ENCODE measurements around the gene ZNF554. TPM values are rescaled to one million over a fixed set of nuclear protein-coding genes. Genes with fewer than 3 reads are reported as not detected.

Gene ZNF554
- polyA plus RNA-seq, 1 of the 3 experiments (the other 2 are of a cell fraction): 1.7 TPM

DNA sequence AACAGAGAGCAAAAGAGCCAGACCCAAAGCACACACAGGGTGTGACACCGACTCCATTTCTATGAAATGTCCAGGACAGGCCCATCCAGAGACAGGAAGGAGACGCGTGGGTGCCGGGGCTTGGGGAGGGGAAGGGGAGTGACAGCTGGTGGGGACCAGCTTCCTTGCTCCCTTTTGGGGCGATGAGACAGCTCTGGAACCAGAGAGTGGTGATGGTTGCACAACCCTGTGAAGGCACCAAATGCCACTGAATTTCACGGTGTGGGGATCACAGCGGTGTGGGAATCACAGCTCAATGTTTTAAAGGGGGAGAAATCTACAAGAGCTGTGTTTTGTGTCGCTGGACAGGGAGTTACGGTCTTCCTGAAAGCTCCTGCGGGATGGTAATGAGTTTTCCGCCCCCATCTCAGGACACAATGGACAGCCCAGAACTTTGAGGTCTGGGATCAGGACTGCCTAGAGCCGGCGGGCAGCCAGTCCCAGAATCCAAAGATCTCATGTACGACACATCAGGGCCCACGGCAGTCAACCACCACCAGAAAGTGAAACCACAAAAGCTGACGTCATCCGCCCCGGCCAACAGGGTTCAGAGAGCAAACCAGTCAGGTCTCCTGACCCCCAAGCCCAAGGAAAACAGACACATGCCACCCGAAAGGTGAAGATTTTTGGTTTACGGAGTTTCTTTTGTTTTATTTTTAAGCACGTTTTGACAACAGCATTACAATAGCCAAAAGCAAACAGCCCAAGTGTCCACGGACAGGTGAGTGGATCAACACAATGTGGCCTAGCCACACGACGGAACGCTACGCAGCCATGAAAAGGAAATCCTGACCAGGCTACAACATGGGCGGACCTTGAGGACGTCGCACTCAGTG is 43.9 kb upstream of the ZNF554 start:
- CTCF ChIA-PET: interaction anchor here (1.3 kb wide), 1 partner anchor 127 kb away, joined by 3 read pairs; no protein-coding TSS in a partner anchor
- Histone ChIP-seq H3K4me2 (no peak overlapping the region), H3K9me2 (no peaks in the 10 kb centered on the region), H3K27me3 (ENCODE audit: insufficient read depth) (no peaks in the 10 kb centered on the region), H4K20me1 (ENCODE audit: insufficient read depth) (peaks cover 83% of the 10 kb centered on the region), H3K27ac (ENCODE audit: low read depth in 2 of 2, low read length in 1 of 2) (no peak overlapping the region), H3K9ac (no peak overlapping the region), H3K4me3 (ENCODE audit: low read depth in 2 of 2, low read length in 1 of 2) (no peak overlapping the region), H3K9me3 (no peaks in the 10 kb centered on the region), H3K79me2 (ENCODE audit: insufficient read depth) (peaks cover 87% of the 10 kb centered on the region), H3K36me3 (replicated peaks in 1 of 2; ENCODE audit: control insufficient read depth in 1 of 2, insufficient read depth in 2 of 2, low read length in 1 of 2) (peaks cover 0 to 2% of the 10 kb centered on the region in 2 experiments), H2AFZ (ENCODE audit: low read depth) (no peak overlapping the region), H3F3A (replicated peaks; ENCODE audit: insufficient read depth) (no peaks in the 10 kb centered on the region), H3K4me1 (ENCODE audit: control insufficient read depth in 1 of 2, insufficient read depth in 2 of 2, low read depth in 1 of 2, low read length in 1 of 2) (no peaks in the 10 kb centered on the region; a peak in 1 of 4 replicates)
- no peak for TF ChIP-seq TAF1 (IDR thresholded peaks at IDR 0.05; ENCODE audit: borderline replicate concordance, low read depth, low read length)
- TF ChIP-seq, protein P1, sequence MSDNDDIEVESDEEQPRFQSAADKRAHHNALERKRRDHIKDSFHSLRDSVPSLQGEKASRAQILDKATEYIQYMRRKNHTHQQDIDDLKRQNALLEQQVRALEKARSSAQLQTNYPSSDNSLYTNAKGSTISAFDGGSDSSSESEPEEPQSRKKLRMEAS (IDR thresholded peaks at IDR 0.05; ENCODE audit: low read depth): no peak
- TF ChIP-seq, protein P2, sequence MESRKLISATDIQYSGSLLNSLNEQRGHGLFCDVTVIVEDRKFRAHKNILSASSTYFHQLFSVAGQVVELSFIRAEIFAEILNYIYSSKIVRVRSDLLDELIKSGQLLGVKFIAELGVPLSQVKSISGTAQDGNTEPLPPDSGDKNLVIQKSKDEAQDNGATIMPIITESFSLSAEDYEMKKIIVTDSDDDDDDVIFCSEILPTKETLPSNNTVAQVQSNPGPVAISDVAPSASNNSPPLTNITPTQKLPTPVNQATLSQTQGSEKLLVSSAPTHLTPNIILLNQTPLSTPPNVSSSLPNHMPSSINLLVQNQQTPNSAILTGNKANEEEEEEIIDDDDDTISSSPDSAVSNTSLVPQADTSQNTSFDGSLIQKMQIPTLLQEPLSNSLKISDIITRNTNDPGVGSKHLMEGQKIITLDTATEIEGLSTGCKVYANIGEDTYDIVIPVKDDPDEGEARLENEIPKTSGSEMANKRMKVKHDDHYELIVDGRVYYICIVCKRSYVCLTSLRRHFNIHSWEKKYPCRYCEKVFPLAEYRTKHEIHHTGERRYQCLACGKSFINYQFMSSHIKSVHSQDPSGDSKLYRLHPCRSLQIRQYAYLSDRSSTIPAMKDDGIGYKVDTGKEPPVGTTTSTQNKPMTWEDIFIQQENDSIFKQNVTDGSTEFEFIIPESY (IDR thresholded peaks at IDR 0.05; ENCODE audit: borderline replicate concordance, low read depth): no peak
- TF ChIP-seq, protein P3, sequence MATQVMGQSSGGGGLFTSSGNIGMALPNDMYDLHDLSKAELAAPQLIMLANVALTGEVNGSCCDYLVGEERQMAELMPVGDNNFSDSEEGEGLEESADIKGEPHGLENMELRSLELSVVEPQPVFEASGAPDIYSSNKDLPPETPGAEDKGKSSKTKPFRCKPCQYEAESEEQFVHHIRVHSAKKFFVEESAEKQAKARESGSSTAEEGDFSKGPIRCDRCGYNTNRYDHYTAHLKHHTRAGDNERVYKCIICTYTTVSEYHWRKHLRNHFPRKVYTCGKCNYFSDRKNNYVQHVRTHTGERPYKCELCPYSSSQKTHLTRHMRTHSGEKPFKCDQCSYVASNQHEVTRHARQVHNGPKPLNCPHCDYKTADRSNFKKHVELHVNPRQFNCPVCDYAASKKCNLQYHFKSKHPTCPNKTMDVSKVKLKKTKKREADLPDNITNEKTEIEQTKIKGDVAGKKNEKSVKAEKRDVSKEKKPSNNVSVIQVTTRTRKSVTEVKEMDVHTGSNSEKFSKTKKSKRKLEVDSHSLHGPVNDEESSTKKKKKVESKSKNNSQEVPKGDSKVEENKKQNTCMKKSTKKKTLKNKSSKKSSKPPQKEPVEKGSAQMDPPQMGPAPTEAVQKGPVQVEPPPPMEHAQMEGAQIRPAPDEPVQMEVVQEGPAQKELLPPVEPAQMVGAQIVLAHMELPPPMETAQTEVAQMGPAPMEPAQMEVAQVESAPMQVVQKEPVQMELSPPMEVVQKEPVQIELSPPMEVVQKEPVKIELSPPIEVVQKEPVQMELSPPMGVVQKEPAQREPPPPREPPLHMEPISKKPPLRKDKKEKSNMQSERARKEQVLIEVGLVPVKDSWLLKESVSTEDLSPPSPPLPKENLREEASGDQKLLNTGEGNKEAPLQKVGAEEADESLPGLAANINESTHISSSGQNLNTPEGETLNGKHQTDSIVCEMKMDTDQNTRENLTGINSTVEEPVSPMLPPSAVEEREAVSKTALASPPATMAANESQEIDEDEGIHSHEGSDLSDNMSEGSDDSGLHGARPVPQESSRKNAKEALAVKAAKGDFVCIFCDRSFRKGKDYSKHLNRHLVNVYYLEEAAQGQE (IDR thresholded peaks at IDR 0.05; ENCODE audit: low read depth, low read length): no peak
- TF ChIP-seq GABPA (IDR thresholded peaks at IDR 0.05; ENCODE audit: low read depth): no peak
- TF ChIP-seq TCF12 (IDR thresholded peaks at IDR 0.05): no peak
- TF ChIP-seq, protein P4, sequence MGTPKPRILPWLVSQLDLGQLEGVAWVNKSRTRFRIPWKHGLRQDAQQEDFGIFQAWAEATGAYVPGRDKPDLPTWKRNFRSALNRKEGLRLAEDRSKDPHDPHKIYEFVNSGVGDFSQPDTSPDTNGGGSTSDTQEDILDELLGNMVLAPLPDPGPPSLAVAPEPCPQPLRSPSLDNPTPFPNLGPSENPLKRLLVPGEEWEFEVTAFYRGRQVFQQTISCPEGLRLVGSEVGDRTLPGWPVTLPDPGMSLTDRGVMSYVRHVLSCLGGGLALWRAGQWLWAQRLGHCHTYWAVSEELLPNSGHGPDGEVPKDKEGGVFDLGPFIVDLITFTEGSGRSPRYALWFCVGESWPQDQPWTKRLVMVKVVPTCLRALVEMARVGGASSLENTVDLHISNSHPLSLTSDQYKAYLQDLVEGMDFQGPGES (IDR thresholded peaks at IDR 0.05; ENCODE audit: low read depth, low read length): no peak
- TF ChIP-seq FOXJ3 (CRISPR knock-in tag; IDR thresholded peaks at IDR 0.05): no peak
- no peak for TF ChIP-seq NRF1 (IDR thresholded peaks at IDR 0.05; ENCODE audit: low read depth, low read length)
- TF ChIP-seq SMC3 (IDR thresholded peaks at IDR 0.05; ENCODE audit: low read depth, low read length): no peak
- DNase-seq: no peak
- WGBS (ENCODE audit: low lambda C conversion rate): 92% methylated on average over 20 of the region's 29 CpGs
- POLR2A ChIA-PET: no interaction called here
